Measurements from ENCODE around the gene PPA1.
"Not testable (repeated sequence)": the region's sequence is repeated elsewhere in the genome, so short reads cannot be mapped to it uniquely, and the experiment has no call there.

Gene PPA1

GRCh38 chr10:70167246-70167645, 66.0 kb downstream of the PPA1 start:
- no peak for DNase-seq

GRCh38 chr10:70166394-70166793, 66.8 kb downstream of the PPA1 start:
- no peak for DNase-seq

GRCh38 chr10:70164163-70164562, 69.1 kb downstream of the PPA1 start:
- no peak for DNase-seq

GRCh38 chr10:70163448-70163847, 69.8 kb downstream of the PPA1 start:
- DNase-seq, result no peak

- DNase-seq, result no peak
These were observed 70.4 kb downstream of the PPA1 start for GRCh38 chr10:70162892-70163201.

- no peak for DNase-seq
These were observed 70.9 kb downstream of the PPA1 start for GRCh38 chr10:70162151-70162891.

GRCh38 chr10:70160798-70161197, 72.4 kb downstream of the PPA1 start:
- DNase-seq, result no peak

GRCh38 chr10:70159366-70159765, 73.9 kb downstream of the PPA1 start:
- not testable (repeated sequence) for DNase-seq

- no peak for DNase-seq
These were observed 75.1 kb downstream of the PPA1 start for GRCh38 chr10:70158113-70158512.

GRCh38 chr10:70155255-70155838, 77.9 kb downstream of the PPA1 start:
- DNase-seq, result no peak
